Vagina (tissue), 2 donors: ENCODE data around the gene DPP6.

Experiments used
- POLR2A ChIP-seq, 2 donors: fragments of 450-650 bp; IDR thresholded peaks; one replicate each; pipeline ENCODE4 v1.6.1; 2017; ENCODE audit warnings: antibody characterized with exemption in 2 of 2, mild to moderate bottlenecking in 2 of 2, moderate library complexity in 2 of 2
- TF ChIP-seq, protein P1 (sequence below), 3 experiments: fragments of 450-650 bp in 2 of 3; fragments of 200-600 bp in 1 of 3; sonication (generic) in 1 of 3; IDR thresholded peaks; one replicate each; pipeline ENCODE4 v1.5.1; 2017 to 2019; ENCODE audit warnings: antibody characterized with exemption in 3 of 3, mild to moderate bottlenecking in 2 of 3, moderate library complexity in 2 of 3

GRCh38 chr7:154869436-154869835 is 817.2 kb downstream of the DPP6 start:
- TF ChIP-seq, protein P1, sequence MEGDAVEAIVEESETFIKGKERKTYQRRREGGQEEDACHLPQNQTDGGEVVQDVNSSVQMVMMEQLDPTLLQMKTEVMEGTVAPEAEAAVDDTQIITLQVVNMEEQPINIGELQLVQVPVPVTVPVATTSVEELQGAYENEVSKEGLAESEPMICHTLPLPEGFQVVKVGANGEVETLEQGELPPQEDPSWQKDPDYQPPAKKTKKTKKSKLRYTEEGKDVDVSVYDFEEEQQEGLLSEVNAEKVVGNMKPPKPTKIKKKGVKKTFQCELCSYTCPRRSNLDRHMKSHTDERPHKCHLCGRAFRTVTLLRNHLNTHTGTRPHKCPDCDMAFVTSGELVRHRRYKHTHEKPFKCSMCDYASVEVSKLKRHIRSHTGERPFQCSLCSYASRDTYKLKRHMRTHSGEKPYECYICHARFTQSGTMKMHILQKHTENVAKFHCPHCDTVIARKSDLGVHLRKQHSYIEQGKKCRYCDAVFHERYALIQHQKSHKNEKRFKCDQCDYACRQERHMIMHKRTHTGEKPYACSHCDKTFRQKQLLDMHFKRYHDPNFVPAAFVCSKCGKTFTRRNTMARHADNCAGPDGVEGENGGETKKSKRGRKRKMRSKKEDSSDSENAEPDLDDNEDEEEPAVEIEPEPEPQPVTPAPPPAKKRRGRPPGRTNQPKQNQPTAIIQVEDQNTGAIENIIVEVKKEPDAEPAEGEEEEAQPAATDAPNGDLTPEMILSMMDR (IDR thresholded peaks at IDR 0.05): no peak
- no peak for TF ChIP-seq POLR2A (IDR thresholded peaks at IDR 0.05)
